GM23248 (cell line): ENCODE data around the gene ST6GALNAC3. TPM values are rescaled to one million over a fixed set of nuclear protein-coding genes. Genes with fewer than 3 reads are reported as not detected.

Experiments
- DNase-seq: peaks from one replicate; pipeline ENCODE4 v3.0.0-alpha.2; 2015
- H2AFZ ChIP-seq: fragments of 200-600 bp; sonication (generic); 2 replicates; pipeline ENCODE4 v1.6.1; 2016; ENCODE audit warnings: antibody characterized with exemption
- H3F3A ChIP-seq: fragments of 200-600 bp; sonication (generic); 2 replicates; pipeline ENCODE4 v1.6.1; 2016; ENCODE audit warnings: mild to moderate bottlenecking, antibody characterized with exemption, mixed run types; ENCODE audit not compliant: insufficient read depth
- H3K27ac ChIP-seq: fragments of 200-600 bp; sonication (generic); 2 replicates; pipeline ENCODE4 v1.5.1; 2016; ENCODE audit warnings: mild to moderate bottlenecking
- H3K27me3 ChIP-seq: fragments of 200-600 bp; sonication (generic); replicated peaks from 2 replicates; pipeline ENCODE4 v1.6.1; 2016; ENCODE audit warnings: mild to moderate bottlenecking; ENCODE audit not compliant: insufficient read depth
- H3K36me3 ChIP-seq: fragments of 200-600 bp; sonication (generic); 2 replicates; pipeline ENCODE4 v1.6.1; 2016; ENCODE audit warnings: low read depth, mild to moderate bottlenecking
- H3K4me1 ChIP-seq: fragments of 200-600 bp; sonication (generic); 2 replicates; pipeline ENCODE4 v1.6.1; 2016; ENCODE audit warnings: mild to moderate bottlenecking; ENCODE audit not compliant: insufficient read depth
- H3K4me2 ChIP-seq: fragments of 200-600 bp; sonication (generic); one replicate; pipeline ENCODE4 v1.6.1; 2016; ENCODE audit warnings: mild to moderate bottlenecking; ENCODE audit not compliant: unreplicated experiment
- H3K4me3 ChIP-seq: fragments of 200-600 bp; sonication (generic); 2 replicates; pipeline ENCODE4 v1.5.1; 2016; ENCODE audit warnings: mild to moderate bottlenecking
- H3K79me2 ChIP-seq: fragments of 200-600 bp; sonication (generic); 2 replicates; pipeline ENCODE4 v1.6.1; 2016; ENCODE audit warnings: mild to moderate bottlenecking; ENCODE audit not compliant: insufficient read depth
- H3K9ac ChIP-seq: fragments of 200-600 bp; sonication (generic); 2 replicates; pipeline ENCODE4 v1.6.1; 2016; ENCODE audit warnings: mild to moderate bottlenecking
- H3K9me2 ChIP-seq: fragments of 200-600 bp; sonication (generic); 2 replicates; pipeline ENCODE4 v1.6.1; 2016; ENCODE audit warnings: mixed run types, mild to moderate bottlenecking, moderate library complexity; ENCODE audit not compliant: insufficient read depth
- H3K9me3 ChIP-seq: fragments of 200-600 bp; sonication (generic); one replicate; pipeline ENCODE4 v1.6.1; 2017; ENCODE audit warnings: low read depth
- H4K20me1 ChIP-seq: fragments of 200-600 bp; sonication (generic); 2 replicates; pipeline ENCODE4 v1.6.0; 2016; ENCODE audit not compliant: insufficient read depth
- EZH2 ChIP-seq: fragments of 200-600 bp; sonication (generic); IDR thresholded peaks from 2 replicates; pipeline ENCODE4 v1.6.1; 2018; ENCODE audit warnings: antibody characterized with exemption, mild to moderate bottlenecking; ENCODE audit not compliant: insufficient read depth, poor library complexity, severe bottlenecking
- EZH2phosphoT487 ChIP-seq: fragments of 200-600 bp; sonication (generic); IDR thresholded peaks from 2 replicates; pipeline ENCODE4 v1.6.1; 2018; ENCODE audit warnings: antibody characterized with exemption, moderate library complexity, mild to moderate bottlenecking, low read depth; ENCODE audit not compliant: insufficient read depth
- WGBS, 2 experiments: methylation state at CpG; one replicate each; pipeline ENCODE4 v1.1.6; 2015 to 2017; ENCODE audit warnings: low lambda C conversion rate in 2 of 2, low coverage in 1 of 2; ENCODE audit errors: missing lambda C conversion rate in 2 of 2; 5-methylcytosine and 5-hydroxymethylcytosine counted together
- in situ Hi-C: fragments of 300-500 bp; cut with MboI; formaldehyde crosslinking; loops from 2 replicates; pipeline ENCODE4 v1.15.0; 2020
- polyA plus RNA-seq: library from polyadenylated mRNA; unstranded; fragments of >200 nt; fragmentation: Nextera tagmentation; extraction: Ambion mirVana; gene quantifications from 2 replicates; pipeline ENCODE4 v1.2.1, GENCODE V29; 2016
- total RNA-seq: library from RNA; depleted of rRNA; stranded (reverse); fragments of >200 nt; shearing (Covaris generic); gene quantifications from 2 replicates; pipeline ENCODE4 v1.2.3, GENCODE V29; 2014; rRNA removed

Gene ST6GALNAC3
- total and polyA plus RNA-seq, 2 experiments from 2014 or later: not detected

- Histone ChIP-seq H2AFZ (no peak overlapping the region), H4K20me1 (no peaks in the 10 kb centered on the region), H3F3A (no peaks in the 10 kb centered on the region), H3K4me1 (0 out of 2 replicates have a peak, but pooled peaks cover 3% of the 10 kb centered on the region), H3K9ac (no peak overlapping the region), H3K36me3 (no peaks in the 10 kb centered on the region), H3K9me2 (no peaks in the 10 kb centered on the region), H3K79me2 (no peaks in the 10 kb centered on the region), H3K27ac (no peak overlapping the region), H3K4me2 (no peak overlapping the region), H3K27me3 (no peaks in the 10 kb centered on the region), H3K9me3 (no peaks in the 10 kb centered on the region), H3K4me3 (no peak overlapping the region)
- TF ChIP-seq EZH2phosphoT487 (no peak), EZH2 (no peak)
- DNase-seq: no peak
- 68 to 70% methylated on average over 8 of the region's 8 CpGs for WGBS, 2 experiments
- in situ Hi-C loops: no loop called here
These were observed 605.1 kb downstream of the ST6GALNAC3 start for GRCh38 chr1:76679534-76680152.

GRCh38 chr1:76680651-76681050 is 606.1 kb downstream of the ST6GALNAC3 start:
- Histone ChIP-seq H3K4me1 (0 out of 2 replicates have a peak, but pooled peaks cover 3% of the 10 kb centered on the region), H3K27me3 (no peaks in the 10 kb centered on the region; the same call in 1 of the 2 replicates), H3K79me2 (no peaks in the 10 kb centered on the region), H3F3A (no peaks in the 10 kb centered on the region), H3K9ac (no peak overlapping the region), H4K20me1 (no peaks in the 10 kb centered on the region), H3K27ac (no peak overlapping the region), H3K9me3 (no peaks in the 10 kb centered on the region), H3K4me3 (no peak overlapping the region), H3K9me2 (no peaks in the 10 kb centered on the region), H2AFZ (no peak overlapping the region), H3K36me3 (no peaks in the 10 kb centered on the region), H3K4me2 (no peak overlapping the region)
- no peak for DNase-seq
- WGBS, 2 experiments: 68 to 80% methylated on average over 1 of the region's 1 CpG
- in situ Hi-C loops: no loop called here
- no peak for TF ChIP-seq EZH2
- no peak for TF ChIP-seq EZH2phosphoT487

- Histone ChIP-seq H3K4me2 (no peak overlapping the region), H3K79me2 (no peaks in the 10 kb centered on the region), H3K4me3 (no peak overlapping the region), H3K36me3 (no peaks in the 10 kb centered on the region), H3K27ac (no peak overlapping the region), H3K4me1 (0 out of 2 replicates have a peak, but pooled peaks cover 3% of the 10 kb centered on the region), H2AFZ (no peak overlapping the region), H3K9me3 (no peaks in the 10 kb centered on the region), H3K9ac (no peak overlapping the region), H3K9me2 (no peaks in the 10 kb centered on the region), H3F3A (no peaks in the 10 kb centered on the region), H3K27me3 (no peaks in the 10 kb centered on the region; the same call in 1 of the 2 replicates), H4K20me1 (no peaks in the 10 kb centered on the region)
- no peak for DNase-seq
- WGBS, 2 experiments: 44 to 45% methylated on average over 1 of the region's 1 CpG
- no peak for TF ChIP-seq EZH2
- TF ChIP-seq EZH2phosphoT487: no peak
- in situ Hi-C loops: no loop called here
These were observed 607.6 kb downstream of the ST6GALNAC3 start for GRCh38 chr1:76682138-76682537.

Other genes starting within 250 kb of the ST6GALNAC3 start
- not detected in 2 replicates for gene ASB17, start 142.3 kb upstream of the ST6GALNAC3 start, total RNA-seq
- not detected in 2 replicates for gene ASB17, start 142.3 kb upstream of the ST6GALNAC3 start, polyA plus RNA-seq